HepG2 (cell line): ENCODE measurements around the gene MAP2K3. TPM values are rescaled to one million over a fixed set of nuclear protein-coding genes. Genes with fewer than 3 reads are reported as not detected.
A peak's percentile ranks its signal among the peaks of the same experiment; 100 is the strongest.

Experiments
- CBX2 ChIP-seq, 2 experiments: fragments of 200-600 bp in 1 of 2; sonication (generic); formaldehyde crosslinking in 1 of 2; IDR thresholded peaks; 2 replicates each; pipeline versions ENCODE4 v1.7.0 to v1.8.1; 2018 to 2022; ENCODE audit warnings: low read depth in 2 of 2, low read length in 1 of 2, mild to moderate bottlenecking in 1 of 2, missing genetic modification reagents in 1 of 2
- GATAD1 ChIP-seq: IDR thresholded peaks from 2 replicates; pipeline ENCODE4 v1.6.1; 2016; ENCODE audit warnings: missing genetic modification reagents, missing compliant biosample characterization
- HMG20B ChIP-seq: conservative IDR thresholded peaks from 2 replicates; pipeline ENCODE4 v1.6.1; 2016; ENCODE audit warnings: missing genetic modification reagents, missing compliant biosample characterization
- MAZ ChIP-seq, 2 experiments: sonication (generic) in 1 of 2; formaldehyde crosslinking in 1 of 2; IDR thresholded peaks; 2 replicates each; pipeline versions ENCODE4 v1.5.0 to v1.6.1; 2012 to 2020; ENCODE audit warnings: low read depth in 2 of 2, mild to moderate bottlenecking in 2 of 2, borderline replicate concordance in 1 of 2, improper control_type of control experiment in 1 of 2, low read length in 1 of 2, missing genetic modification reagents in 1 of 2, moderate library complexity in 1 of 2
- MIER3 ChIP-seq: IDR thresholded peaks from 2 replicates; pipeline ENCODE4 v1.6.1; 2016; ENCODE audit warnings: missing compliant biosample characterization, borderline replicate concordance
- NR2F6 ChIP-seq, 2 experiments: IDR thresholded peaks; 2 replicates each; pipeline ENCODE4 v1.6.1; 2016; ENCODE audit warnings: antibody characterized with exemption in 1 of 2, mild to moderate bottlenecking in 1 of 2
- PTBP1 ChIP-seq: fragments of 200-400 bp; formaldehyde crosslinking; IDR thresholded peaks from 2 replicates; pipeline ENCODE4 v1.6.1; 2018; ENCODE audit warnings: low read length, low read depth; ENCODE audit not compliant: poor library complexity, severe bottlenecking
- TBL1XR1 ChIP-seq: fragments of 150-350 bp; IDR thresholded peaks from 2 replicates; pipeline ENCODE4 v1.6.1; 2014; ENCODE audit warnings: borderline replicate concordance, low read length; ENCODE audit not compliant: partially characterized antibody
- ZMAT3 ChIP-seq: sonication (generic); formaldehyde crosslinking; conservative IDR thresholded peaks from 2 replicates; pipeline ENCODE4 v1.7.0; 2021; ENCODE audit warnings: missing genetic modification reagents
- ZNF891 ChIP-seq: sonication (generic); formaldehyde crosslinking; IDR thresholded peaks from 2 replicates; pipeline ENCODE4 v1.5.0; 2020; ENCODE audit warnings: mild to moderate bottlenecking, missing genetic modification reagents
- polyA plus RNA-seq, 8 experiments: library from polyadenylated mRNA; depleted of rRNA in 3 of 8; stranded (reverse) in 7 of 8; unstranded in 1 of 8; fragments of >200 nt; fragmentation: Illumina TruSeq in 4 of 8; extraction: Trizol in 4 of 8; gene quantifications; 2 replicates each; pipeline versions ENCODE4 v1.2.1 to v1.2.3, GENCODE V29; 2011 to 2016; ENCODE audit warnings: low read depth in 4 of 8, missing spikeins in 1 of 8, mixed read lengths in 1 of 8; ENCODE audit not compliant: insufficient read depth in 1 of 8
- total RNA-seq, 5 experiments: library from RNA; depleted of rRNA; stranded (reverse); fragments of >200 nt; fragmentation: Illumina TruSeq; extraction: Trizol; gene quantifications; 2 replicates each; pipeline ENCODE4 v1.2.3, GENCODE V29; 2016; ENCODE audit warnings: low read depth in 1 of 5
- TF ChIP-seq, protein P1 (sequence below): sonication (generic); formaldehyde crosslinking; IDR thresholded peaks from 2 replicates; pipeline ENCODE4 v1.4.0; 2020; ENCODE audit warnings: low read depth, mild to moderate bottlenecking, missing genetic modification reagents
- TF ChIP-seq, protein P2 (sequence below): sonication (generic); formaldehyde crosslinking; IDR thresholded peaks from 2 replicates; pipeline ENCODE4 v1.5.1; 2020; ENCODE audit warnings: mild to moderate bottlenecking, missing genetic modification reagents, moderate library complexity
- TF ChIP-seq, protein P3 (sequence below): sonication (generic); formaldehyde crosslinking; IDR thresholded peaks from 2 replicates; pipeline ENCODE4 v1.4.0; 2020; ENCODE audit warnings: mild to moderate bottlenecking, missing genetic modification reagents
- TF ChIP-seq, protein P4 (sequence below): sonication (generic); formaldehyde crosslinking; IDR thresholded peaks from 2 replicates; pipeline ENCODE4 v1.4.0; 2020; ENCODE audit warnings: missing genetic modification reagents
- TF ChIP-seq, protein P5 (sequence below): sonication (generic); formaldehyde crosslinking; IDR thresholded peaks from 2 replicates; pipeline ENCODE4 v1.8.1; 2023; ENCODE audit warnings: missing genetic modification reagents, mild to moderate bottlenecking, borderline replicate concordance
- TF ChIP-seq, protein P6 (sequence below): IDR thresholded peaks from 2 replicates; pipeline ENCODE4 v1.6.1; 2012; ENCODE audit warnings: inconsistent platforms

MAP2K3 gene
- total and polyA plus RNA-seq, 2 of the 13 experiments (the other 11 are each of a cell fraction or from before 2014, with no cell fraction given), result 20.5 to 27.4 TPM

DNA sequence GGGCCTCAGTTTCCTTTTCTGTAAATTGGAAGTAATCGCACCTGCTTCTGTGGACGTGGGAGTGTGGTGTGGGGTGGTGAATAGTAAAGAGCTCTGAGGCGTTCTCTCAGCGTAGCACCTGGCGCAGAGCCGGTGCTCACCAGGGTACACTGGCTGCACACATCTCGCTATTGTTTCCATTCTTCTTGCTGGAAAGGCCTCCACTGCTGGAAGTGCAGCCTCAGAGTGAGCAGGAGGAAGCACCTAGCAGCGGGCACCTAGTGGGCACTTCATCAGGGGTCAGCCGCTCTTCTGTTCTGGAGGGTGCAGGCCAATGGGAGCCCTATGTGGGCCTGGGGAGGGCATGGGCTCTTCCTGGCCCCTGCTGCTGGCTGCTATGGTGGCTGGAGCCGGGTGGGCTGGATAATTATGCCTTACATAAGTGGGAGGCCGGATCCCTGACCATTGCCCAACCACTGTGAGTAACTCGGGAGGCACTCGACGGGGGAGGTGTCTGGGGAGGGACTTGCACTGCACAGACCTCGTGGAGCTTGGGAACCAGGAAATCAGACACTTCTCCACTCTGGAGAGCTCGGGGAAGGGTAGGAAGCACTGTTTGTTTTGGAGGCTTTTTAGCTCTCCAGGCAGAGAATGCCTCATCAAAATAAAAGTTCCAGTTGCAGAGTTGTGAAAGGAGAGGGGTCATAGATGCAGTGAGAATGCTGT lies 1.7 kb downstream of the MAP2K3 start (continued):
- TF ChIP-seq, protein P1, sequence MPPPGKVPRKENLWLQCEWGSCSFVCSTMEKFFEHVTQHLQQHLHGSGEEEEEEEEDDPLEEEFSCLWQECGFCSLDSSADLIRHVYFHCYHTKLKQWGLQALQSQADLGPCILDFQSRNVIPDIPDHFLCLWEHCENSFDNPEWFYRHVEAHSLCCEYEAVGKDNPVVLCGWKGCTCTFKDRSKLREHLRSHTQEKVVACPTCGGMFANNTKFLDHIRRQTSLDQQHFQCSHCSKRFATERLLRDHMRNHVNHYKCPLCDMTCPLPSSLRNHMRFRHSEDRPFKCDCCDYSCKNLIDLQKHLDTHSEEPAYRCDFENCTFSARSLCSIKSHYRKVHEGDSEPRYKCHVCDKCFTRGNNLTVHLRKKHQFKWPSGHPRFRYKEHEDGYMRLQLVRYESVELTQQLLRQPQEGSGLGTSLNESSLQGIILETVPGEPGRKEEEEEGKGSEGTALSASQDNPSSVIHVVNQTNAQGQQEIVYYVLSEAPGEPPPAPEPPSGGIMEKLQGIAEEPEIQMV (CRISPR knock-in tag), result no peak
- TF ChIP-seq ZMAT3 (CRISPR knock-in tag) (no peak), PTBP1 (no peak), MIER3 (CRISPR knock-in tag) (peak; percentile 87; the same call in 1 of the 2 replicates), GATAD1 (peak; percentile 68), MAZ (IDR thresholded peaks at IDR 0.05; ENCODE audit: borderline replicate concordance, low read depth, low read length) (peak; percentile 64; the same call in 1 of the 2 replicates), MAZ (CRISPR knock-in tag; IDR thresholded peaks at IDR 0.05; ENCODE audit: low read depth) (peak; percentile 66; the same call in 1 of the 2 replicates), CBX2 (IDR thresholded peaks at IDR 0.05; ENCODE audit: low read depth, low read length) (no peak), CBX2 (CRISPR knock-in tag; IDR thresholded peaks at IDR 0.05; ENCODE audit: low read depth) (no peak), ZNF891 (no peak), TBL1XR1 (peak; percentile 72), NR2F6 (IDR thresholded peaks at IDR 0.05) (peak; percentile 34; the same call in 1 of the 2 replicates), NR2F6 (CRISPR knock-in tag; IDR thresholded peaks at IDR 0.05) (peak; percentile 43; the same call in 1 of the 2 replicates), HMG20B (CRISPR knock-in tag) (peak; percentile 50; the same call in 1 of the 2 replicates)
- TF ChIP-seq, protein P2, sequence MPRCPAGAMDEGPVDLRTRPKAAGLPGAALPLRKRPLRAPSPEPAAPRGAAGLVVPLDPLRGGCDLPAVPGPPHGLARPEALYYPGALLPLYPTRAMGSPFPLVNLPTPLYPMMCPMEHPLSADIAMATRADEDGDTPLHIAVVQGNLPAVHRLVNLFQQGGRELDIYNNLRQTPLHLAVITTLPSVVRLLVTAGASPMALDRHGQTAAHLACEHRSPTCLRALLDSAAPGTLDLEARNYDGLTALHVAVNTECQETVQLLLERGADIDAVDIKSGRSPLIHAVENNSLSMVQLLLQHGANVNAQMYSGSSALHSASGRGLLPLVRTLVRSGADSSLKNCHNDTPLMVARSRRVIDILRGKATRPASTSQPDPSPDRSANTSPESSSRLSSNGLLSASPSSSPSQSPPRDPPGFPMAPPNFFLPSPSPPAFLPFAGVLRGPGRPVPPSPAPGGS (CRISPR knock-in tag), result peak; percentile 41; the same call in 1 of the 2 replicates
- TF ChIP-seq, protein P3, sequence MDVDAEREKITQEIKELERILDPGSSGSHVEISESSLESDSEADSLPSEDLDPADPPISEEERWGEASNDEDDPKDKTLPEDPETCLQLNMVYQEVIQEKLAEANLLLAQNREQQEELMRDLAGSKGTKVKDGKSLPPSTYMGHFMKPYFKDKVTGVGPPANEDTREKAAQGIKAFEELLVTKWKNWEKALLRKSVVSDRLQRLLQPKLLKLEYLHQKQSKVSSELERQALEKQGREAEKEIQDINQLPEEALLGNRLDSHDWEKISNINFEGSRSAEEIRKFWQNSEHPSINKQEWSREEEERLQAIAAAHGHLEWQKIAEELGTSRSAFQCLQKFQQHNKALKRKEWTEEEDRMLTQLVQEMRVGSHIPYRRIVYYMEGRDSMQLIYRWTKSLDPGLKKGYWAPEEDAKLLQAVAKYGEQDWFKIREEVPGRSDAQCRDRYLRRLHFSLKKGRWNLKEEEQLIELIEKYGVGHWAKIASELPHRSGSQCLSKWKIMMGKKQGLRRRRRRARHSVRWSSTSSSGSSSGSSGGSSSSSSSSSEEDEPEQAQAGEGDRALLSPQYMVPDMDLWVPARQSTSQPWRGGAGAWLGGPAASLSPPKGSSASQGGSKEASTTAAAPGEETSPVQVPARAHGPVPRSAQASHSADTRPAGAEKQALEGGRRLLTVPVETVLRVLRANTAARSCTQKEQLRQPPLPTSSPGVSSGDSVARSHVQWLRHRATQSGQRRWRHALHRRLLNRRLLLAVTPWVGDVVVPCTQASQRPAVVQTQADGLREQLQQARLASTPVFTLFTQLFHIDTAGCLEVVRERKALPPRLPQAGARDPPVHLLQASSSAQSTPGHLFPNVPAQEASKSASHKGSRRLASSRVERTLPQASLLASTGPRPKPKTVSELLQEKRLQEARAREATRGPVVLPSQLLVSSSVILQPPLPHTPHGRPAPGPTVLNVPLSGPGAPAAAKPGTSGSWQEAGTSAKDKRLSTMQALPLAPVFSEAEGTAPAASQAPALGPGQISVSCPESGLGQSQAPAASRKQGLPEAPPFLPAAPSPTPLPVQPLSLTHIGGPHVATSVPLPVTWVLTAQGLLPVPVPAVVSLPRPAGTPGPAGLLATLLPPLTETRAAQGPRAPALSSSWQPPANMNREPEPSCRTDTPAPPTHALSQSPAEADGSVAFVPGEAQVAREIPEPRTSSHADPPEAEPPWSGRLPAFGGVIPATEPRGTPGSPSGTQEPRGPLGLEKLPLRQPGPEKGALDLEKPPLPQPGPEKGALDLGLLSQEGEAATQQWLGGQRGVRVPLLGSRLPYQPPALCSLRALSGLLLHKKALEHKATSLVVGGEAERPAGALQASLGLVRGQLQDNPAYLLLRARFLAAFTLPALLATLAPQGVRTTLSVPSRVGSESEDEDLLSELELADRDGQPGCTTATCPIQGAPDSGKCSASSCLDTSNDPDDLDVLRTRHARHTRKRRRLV (CRISPR knock-in tag), result peak; percentile 75
- TF ChIP-seq, protein P4, sequence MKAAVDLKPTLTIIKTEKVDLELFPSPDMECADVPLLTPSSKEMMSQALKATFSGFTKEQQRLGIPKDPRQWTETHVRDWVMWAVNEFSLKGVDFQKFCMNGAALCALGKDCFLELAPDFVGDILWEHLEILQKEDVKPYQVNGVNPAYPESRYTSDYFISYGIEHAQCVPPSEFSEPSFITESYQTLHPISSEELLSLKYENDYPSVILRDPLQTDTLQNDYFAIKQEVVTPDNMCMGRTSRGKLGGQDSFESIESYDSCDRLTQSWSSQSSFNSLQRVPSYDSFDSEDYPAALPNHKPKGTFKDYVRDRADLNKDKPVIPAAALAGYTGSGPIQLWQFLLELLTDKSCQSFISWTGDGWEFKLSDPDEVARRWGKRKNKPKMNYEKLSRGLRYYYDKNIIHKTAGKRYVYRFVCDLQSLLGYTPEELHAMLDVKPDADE (CRISPR knock-in tag), result no peak
- TF ChIP-seq, protein P5, sequence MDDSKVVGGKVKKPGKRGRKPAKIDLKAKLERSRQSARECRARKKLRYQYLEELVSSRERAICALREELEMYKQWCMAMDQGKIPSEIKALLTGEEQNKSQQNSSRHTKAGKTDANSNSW, result no peak
- TF ChIP-seq, protein P6, sequence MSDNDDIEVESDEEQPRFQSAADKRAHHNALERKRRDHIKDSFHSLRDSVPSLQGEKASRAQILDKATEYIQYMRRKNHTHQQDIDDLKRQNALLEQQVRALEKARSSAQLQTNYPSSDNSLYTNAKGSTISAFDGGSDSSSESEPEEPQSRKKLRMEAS, result peak; percentile 87
